A549 (cell line): Measurements from ENCODE around the gene ZNF804B.

ENCODE experiments used
- CTCF ChIP-seq: fragments of >200 bp; sonication (Bioruptor Twin); formaldehyde crosslinking; IDR thresholded peaks from 3 replicates; pipeline ENCODE4 v1.5.1; 2016
- KDM1A ChIP-seq: fragments of 200-600 bp; sonication (generic); IDR thresholded peaks from 2 replicates; pipeline ENCODE4 v1.6.1; 2016; ENCODE audit warnings: low read depth, mild to moderate bottlenecking
- RAD21 ChIP-seq, 2 experiments: fragments of >200 bp in 1 of 2; sonication (Bioruptor Twin) in 1 of 2; formaldehyde crosslinking in 1 of 2; IDR thresholded peaks in 1 of 2; conservative IDR thresholded peaks in 1 of 2; 2 replicates in 1 of 2; 3 replicates in 1 of 2; pipeline ENCODE4 v1.6.1; 2012 to 2018; ENCODE audit warnings: inconsistent platforms in 1 of 2
- RCOR1 ChIP-seq: fragments of 150-350 bp; IDR thresholded peaks from 2 replicates; pipeline ENCODE4 v1.6.1; 2014; ENCODE audit warnings: antibody characterized with exemption, low read length, low read depth
- USF2 ChIP-seq: fragments of 450-650 bp; IDR thresholded peaks from 2 replicates; pipeline ENCODE4 v1.6.1; 2014; ENCODE audit warnings: antibody characterized with exemption

GRCh38 chr7:88928276-88928675 is 168.8 kb downstream of the ZNF804B start:
- TF ChIP-seq RAD21 (conservative IDR thresholded peaks at IDR 0.05 in 1 of 2, IDR thresholded peaks at IDR 0.05 in 1 of 2) (no peak), USF2 (no peak), KDM1A (no peak), RCOR1 (no peak), CTCF (no peak)
